CD14-positive monocyte (primary cell): ENCODE results near the gene PFN4. TPM values are rescaled to one million over a fixed set of nuclear protein-coding genes. Genes with fewer than 3 reads are reported as not detected.

Source experiments
- DNase-seq, 3 donors: peaks; one replicate each; pipeline ENCODE4 v3.0.0-alpha.2; 2011 to 2022
- H2AFZ ChIP-seq: 2 replicates; pipeline ENCODE4 v1.6.0; 2012; ENCODE audit warnings: mild to moderate bottlenecking, low read depth, low read length, inconsistent platforms; ENCODE audit not compliant: insufficient read depth, poor library complexity, severe bottlenecking
- H3K27ac ChIP-seq, 2 donors: 1 replicate in 1 of 2; 2 replicates in 1 of 2; pipeline ENCODE4 v1.5.1; 2012 to 2013; ENCODE audit warnings: low read length in 2 of 2, control low read depth in 1 of 2, inconsistent platforms in 1 of 2, low read depth in 1 of 2, mild to moderate bottlenecking in 1 of 2
- H3K27me3 ChIP-seq, 2 donors: one replicate each; pipeline versions ENCODE4 v1.6.0 to v1.6.1; 2011 to 2013; ENCODE audit warnings: low read length in 2 of 2; ENCODE audit not compliant: control insufficient read depth in 2 of 2, insufficient read depth in 2 of 2
- H3K36me3 ChIP-seq, 2 donors: replicated peaks in 1 of 2; 1 replicate in 1 of 2; 2 replicates in 1 of 2; pipeline versions ENCODE4 v1.5.1 to v1.6.1; 2012 to 2013; ENCODE audit warnings: low read length in 2 of 2, control low read depth in 1 of 2, inconsistent platforms in 1 of 2, mild to moderate bottlenecking in 1 of 2; ENCODE audit not compliant: insufficient read depth in 2 of 2, control insufficient read depth in 1 of 2
- H3K4me1 ChIP-seq, 2 donors: 1 replicate in 1 of 2; 2 replicates in 1 of 2; pipeline versions ENCODE4 v1.5.1 to v1.6.1; 2012 to 2013; ENCODE audit warnings: low read length in 2 of 2, control low read depth in 1 of 2, inconsistent platforms in 1 of 2, mild to moderate bottlenecking in 1 of 2, moderate library complexity in 1 of 2; ENCODE audit not compliant: insufficient read depth in 2 of 2, control insufficient read depth in 1 of 2
- H3K4me2 ChIP-seq: replicated peaks from 2 replicates; pipeline ENCODE3; 2012; ENCODE audit warnings: low read length, moderate library complexity, mild to moderate bottlenecking; ENCODE audit not compliant: poor library complexity, severe bottlenecking; ENCODE audit errors: extremely low read depth
- H3K4me3 ChIP-seq, 3 experiments: fragments of 200-600 bp in 1 of 3; sonication (generic) in 1 of 3; replicated peaks in 1 of 3; 1 replicate in 2 of 3; 2 replicates in 1 of 3; pipeline ENCODE4 v1.5.1; 2011 to 2013; ENCODE audit warnings: low read length in 3 of 3, mild to moderate bottlenecking in 3 of 3, control low read depth in 2 of 3, low read depth in 2 of 3, inconsistent platforms in 1 of 3, moderate library complexity in 1 of 3
- H3K79me2 ChIP-seq: 2 replicates; pipeline ENCODE4 v1.6.0; 2012; ENCODE audit warnings: mild to moderate bottlenecking, control low read depth, inconsistent platforms, low read length, moderate library complexity; ENCODE audit not compliant: insufficient read depth
- H3K9ac ChIP-seq: 2 replicates; pipeline ENCODE4 v1.6.0; 2017; ENCODE audit warnings: low read length, mild to moderate bottlenecking; ENCODE audit not compliant: insufficient read depth, poor library complexity, severe bottlenecking
- H3K9me3 ChIP-seq, 2 donors: replicated peaks in 1 of 2; 1 replicate in 1 of 2; 2 replicates in 1 of 2; pipeline versions ENCODE4 v1.5.1 to v1.6.1; 2012 to 2013; ENCODE audit warnings: low read length in 2 of 2, control low read depth in 1 of 2; ENCODE audit not compliant: control insufficient read depth in 1 of 2, insufficient read depth in 1 of 2
- H4K20me1 ChIP-seq: 2 replicates; pipeline ENCODE4 v1.6.0; 2012; ENCODE audit warnings: mild to moderate bottlenecking, low read length, control low read depth, moderate library complexity; ENCODE audit not compliant: insufficient read depth
- H3K27ac Mint-ChIP-seq, 7 donors: one replicate each; pipeline ENCODE4 v1.8.0; 2020; ENCODE audit warnings: mild to moderate bottlenecking in 7 of 7, mixed read lengths in 7 of 7, moderate library complexity in 6 of 7, inconsistent platforms in 2 of 7
- H3K27me3 Mint-ChIP-seq, 3 donors: one replicate each; pipeline ENCODE4 v1.8.0; 2021 to 2022; ENCODE audit warnings: low read depth in 3 of 3, mild to moderate bottlenecking in 3 of 3, mixed read lengths in 3 of 3, moderate library complexity in 3 of 3, inconsistent platforms in 1 of 3
- H3K36me3 Mint-ChIP-seq, 2 donors: one replicate each; pipeline ENCODE4 v1.8.0; 2020; ENCODE audit warnings: mixed read lengths in 2 of 2, inconsistent platforms in 1 of 2, mild to moderate bottlenecking in 1 of 2
- H3K4me1 Mint-ChIP-seq: one replicate; pipeline ENCODE4 v1.8.0; 2020; ENCODE audit warnings: mild to moderate bottlenecking, mixed read lengths
- H3K4me3 Mint-ChIP-seq, 2 donors: one replicate each; pipeline ENCODE4 v1.8.0; 2020; ENCODE audit warnings: mild to moderate bottlenecking in 2 of 2, mixed read lengths in 2 of 2, moderate library complexity in 1 of 2
- H3K9me3 Mint-ChIP-seq, 7 donors: one replicate each; pipeline ENCODE4 v1.8.0; 2020 to 2022; ENCODE audit warnings: mixed read lengths in 7 of 7, mild to moderate bottlenecking in 6 of 7, moderate library complexity in 6 of 7, inconsistent platforms in 2 of 7
- WGBS: methylation state at CpG from one replicate; pipeline ENCODE4 v1.1.5; 2013; ENCODE audit warnings: missing lambda C conversion rate; ENCODE audit not compliant: insufficient coverage; 5-methylcytosine and 5-hydroxymethylcytosine counted together
- intact Hi-C, 2 donors: fragments of 100-400 bp; cut with micrococcal nuclease; formaldehyde crosslinking; loops; one replicate each; pipeline versions ENCODE4 v1.15.0 to v1.15.1; 2023
- polyA plus RNA-seq, 3 donors: library from polyadenylated mRNA; depleted of rRNA in 1 of 3; unstranded in 2 of 3; stranded (reverse) in 1 of 3; fragments of 300-500 nt in 2 of 3; fragments of >200 nt in 1 of 3; fragmentation: Illumina TruSeq in 2 of 3; gene quantifications; 1 replicate in 2 of 3; 2 replicates in 1 of 3; pipeline ENCODE4 v1.2.3, GENCODE V29; 2012 to 2021
- TF ChIP-seq, protein P1 (sequence below): fragments of 200-600 bp; IDR thresholded peaks from one replicate; pipeline ENCODE4 v1.8.0; 2022; ENCODE audit warnings: antibody characterized with exemption, mild to moderate bottlenecking

Gene PFN4
- polyA plus RNA-seq, 3 donors = not detected

DNA sequence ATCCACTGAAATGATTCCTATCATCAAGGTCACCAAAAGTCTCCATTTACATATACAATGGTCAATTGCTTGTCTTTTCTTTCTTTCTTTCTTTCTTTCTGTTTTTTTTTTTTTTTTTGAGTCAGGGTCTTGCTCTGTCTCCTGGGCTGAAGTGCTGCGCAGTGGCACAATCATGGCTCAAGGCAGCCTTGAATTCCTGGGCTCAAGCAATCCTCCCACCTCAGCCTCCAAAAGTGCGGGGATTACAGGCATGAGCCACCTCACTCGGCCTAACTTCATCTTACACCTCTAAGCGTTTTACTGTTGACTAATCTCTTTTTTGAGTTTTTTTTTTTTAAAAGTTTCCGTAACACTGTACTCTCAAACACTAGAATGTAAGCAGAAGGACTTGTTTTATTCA is 47.9 kb downstream of the PFN4 start:
- WGBS = 100% methylated on average over 1 of the region's 5 CpGs
- H3K9me3 Mint-ChIP-seq = no peaks in the 10 kb centered on the region
- peak overlapping the region in 1 of 2 donors; percentile 89 for H3K27ac ChIP-seq
- H3K4me3 Mint-ChIP-seq = peak overlapping the region; percentile 95 to 100
- no peaks in the 10 kb centered on the region for H3K9me3 ChIP-seq
- H3K4me3 ChIP-seq = peak overlapping the region in 1 of 3 experiments; percentile 86
- H3K27ac Mint-ChIP-seq = peak overlapping the region in 5 of 7 donors; percentile 73 to 99 (median 97)
- peaks cover 84% of the 10 kb centered on the region for H3K79me2 ChIP-seq
- DNase-seq = no peak
- intact Hi-C loops = no loop called here
- H3K4me1 Mint-ChIP-seq = peaks cover 22% of the 10 kb centered on the region
- H4K20me1 ChIP-seq = peaks cover 4% of the 10 kb centered on the region
- peak overlapping the region; percentile 95 for H3K4me2 ChIP-seq
- H3K27me3 Mint-ChIP-seq = peaks cover 0 to 2% (median 0%) of the 10 kb centered on the region in 3 donors
- peaks cover 19 to 31% of the 10 kb centered on the region in 2 donors for H3K4me1 ChIP-seq
- peaks cover 21 to 48% of the 10 kb centered on the region in 2 donors for H3K36me3 ChIP-seq
- H3K36me3 Mint-ChIP-seq = peaks cover 18 to 41% of the 10 kb centered on the region in 2 donors
- no peaks in the 10 kb centered on the region for H3K27me3 ChIP-seq
- H3K9ac ChIP-seq = peak overlapping the region; percentile 84
- H2AFZ ChIP-seq = peak overlapping the region; percentile 91
- TF ChIP-seq, protein P1, sequence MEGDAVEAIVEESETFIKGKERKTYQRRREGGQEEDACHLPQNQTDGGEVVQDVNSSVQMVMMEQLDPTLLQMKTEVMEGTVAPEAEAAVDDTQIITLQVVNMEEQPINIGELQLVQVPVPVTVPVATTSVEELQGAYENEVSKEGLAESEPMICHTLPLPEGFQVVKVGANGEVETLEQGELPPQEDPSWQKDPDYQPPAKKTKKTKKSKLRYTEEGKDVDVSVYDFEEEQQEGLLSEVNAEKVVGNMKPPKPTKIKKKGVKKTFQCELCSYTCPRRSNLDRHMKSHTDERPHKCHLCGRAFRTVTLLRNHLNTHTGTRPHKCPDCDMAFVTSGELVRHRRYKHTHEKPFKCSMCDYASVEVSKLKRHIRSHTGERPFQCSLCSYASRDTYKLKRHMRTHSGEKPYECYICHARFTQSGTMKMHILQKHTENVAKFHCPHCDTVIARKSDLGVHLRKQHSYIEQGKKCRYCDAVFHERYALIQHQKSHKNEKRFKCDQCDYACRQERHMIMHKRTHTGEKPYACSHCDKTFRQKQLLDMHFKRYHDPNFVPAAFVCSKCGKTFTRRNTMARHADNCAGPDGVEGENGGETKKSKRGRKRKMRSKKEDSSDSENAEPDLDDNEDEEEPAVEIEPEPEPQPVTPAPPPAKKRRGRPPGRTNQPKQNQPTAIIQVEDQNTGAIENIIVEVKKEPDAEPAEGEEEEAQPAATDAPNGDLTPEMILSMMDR = no peak

DNA sequence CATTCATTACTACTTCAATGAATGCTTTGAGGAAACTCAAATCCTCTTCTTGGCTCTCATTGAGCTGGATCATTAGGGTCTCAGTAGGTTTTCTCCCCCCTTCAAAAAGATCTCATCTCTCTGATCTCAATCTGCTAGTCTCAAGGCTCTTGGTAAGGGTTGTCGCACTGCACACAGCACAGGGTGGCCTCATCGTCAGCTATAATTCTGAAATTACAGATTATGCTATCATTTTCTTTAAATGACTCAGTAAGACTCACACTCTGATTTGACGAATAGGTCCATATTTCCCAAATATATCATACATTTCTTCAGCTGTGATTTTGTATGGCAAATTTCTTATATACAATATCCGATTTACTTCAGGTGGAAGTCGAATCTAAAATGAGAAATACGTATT is 49.3 kb downstream of the PFN4 start:
- WGBS = no CpG with 5 or more reads among the region's 6 CpGs
- H3K36me3 Mint-ChIP-seq = peaks cover 29 to 41% of the 10 kb centered on the region in 2 donors
- H3K27me3 Mint-ChIP-seq = peaks cover 0 to 2% (median 0%) of the 10 kb centered on the region in 3 donors
- H3K4me1 ChIP-seq = peaks cover 19 to 31% of the 10 kb centered on the region in 2 donors
- TF ChIP-seq, protein P1 = no peak
- no peak overlapping the region for H3K27ac Mint-ChIP-seq
- peaks cover 13% of the 10 kb centered on the region for H4K20me1 ChIP-seq
- H3K9ac ChIP-seq = no peak overlapping the region
- peaks cover 33 to 54% of the 10 kb centered on the region in 2 donors for H3K36me3 ChIP-seq
- peaks cover 24% of the 10 kb centered on the region for H3K4me1 Mint-ChIP-seq
- no peaks in the 10 kb centered on the region for H3K9me3 ChIP-seq
- H3K27me3 ChIP-seq = no peaks in the 10 kb centered on the region
- no peaks in the 10 kb centered on the region for H3K9me3 Mint-ChIP-seq
- intact Hi-C loops = no loop called here
- no peak overlapping the region for H3K27ac ChIP-seq
- H3K4me3 Mint-ChIP-seq = no peak overlapping the region
- DNase-seq = no peak
- no peak overlapping the region for H3K4me3 ChIP-seq
- H2AFZ ChIP-seq = no peak overlapping the region
- H3K4me2 ChIP-seq = no peak overlapping the region
- H3K79me2 ChIP-seq = peaks cover 81% of the 10 kb centered on the region
